Skeletal muscle cell (primary cell): ENCODE results near the gene SH3BP4.
A peak's percentile ranks its signal among the peaks of the same experiment; 100 is the strongest.
"Not testable (repeated sequence)": the region's sequence is repeated elsewhere in the genome, so short reads cannot be mapped to it uniquely, and the experiment has no call there.

Experiments used
- DNase-seq: peaks from one replicate; pipeline ENCODE4 v3.0.0-alpha.2; 2010; ENCODE audit warnings: low read depth
- H3K4me3 ChIP-seq: 2 replicates; pipeline ENCODE4 v1.5.1; 2011; ENCODE audit warnings: low read depth, mild to moderate bottlenecking, control low read depth, low read length, moderate library complexity

Gene SH3BP4

GRCh38 chr2:235005603-235006259 is 53.9 kb downstream of the SH3BP4 start:
- no peak overlapping the region for H3K4me3 ChIP-seq
- DNase-seq, result peak; percentile 54

- no peak for DNase-seq
- no peak overlapping the region for H3K4me3 ChIP-seq
Observed at GRCh38 chr2:235006461-235006860, 54.6 kb downstream of the SH3BP4 start.

GRCh38 chr2:235006986-235007385 is 55.2 kb downstream of the SH3BP4 start:
- H3K4me3 ChIP-seq, result no peak overlapping the region

DNA sequence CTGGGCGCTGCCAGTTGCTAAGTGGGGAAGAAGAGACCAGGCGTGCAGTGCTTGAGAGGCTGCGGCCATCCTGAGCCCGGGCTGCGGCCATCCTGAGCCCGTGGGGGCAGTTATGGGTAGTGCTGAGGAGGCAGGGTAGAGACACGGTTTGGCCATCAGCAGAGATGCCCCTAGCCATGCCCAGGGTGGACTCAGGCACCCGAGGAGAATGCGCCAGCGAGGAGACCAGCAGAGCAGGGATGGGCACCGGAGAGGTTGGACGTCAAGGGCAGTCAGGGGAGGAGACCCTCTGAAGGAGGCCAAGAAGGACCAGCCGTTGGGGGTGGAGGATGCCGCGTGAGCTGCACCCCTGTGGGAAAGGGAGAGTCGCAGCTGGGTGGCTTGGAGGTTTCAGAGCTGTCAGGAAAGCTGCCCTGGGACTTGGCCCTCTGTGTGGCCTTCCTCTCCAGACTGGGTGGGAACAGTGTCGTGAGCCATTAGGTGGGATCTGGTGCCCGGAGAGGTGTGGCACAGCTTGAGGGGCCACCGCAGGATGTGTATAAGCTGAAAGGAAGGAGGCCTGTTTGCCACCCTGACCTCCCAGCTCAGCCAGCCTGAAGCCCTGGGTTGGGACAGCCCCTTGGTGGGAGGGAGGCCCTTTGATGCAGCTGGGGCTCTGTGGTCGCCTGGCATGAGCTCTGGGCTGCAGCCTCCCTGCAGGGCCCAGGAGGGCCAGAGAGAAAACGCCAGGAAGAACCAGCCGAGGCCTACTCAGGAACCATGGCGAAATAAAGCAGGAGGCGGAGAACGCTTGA is 56.0 kb downstream of the SH3BP4 start:
- H3K4me3 ChIP-seq, result no peak overlapping the region
- no peak for DNase-seq

More at GRCh38 chr2:235006986-235007385, 55.2 kb downstream of the SH3BP4 start:
- DNase-seq, result no peak

- no peak for DNase-seq
- H3K4me3 ChIP-seq, result no peak overlapping the region
Observed at GRCh38 chr2:235008584-235009044, 56.8 kb downstream of the SH3BP4 start.

GRCh38 chr2:235009081-235009480 is 57.3 kb downstream of the SH3BP4 start:
- DNase-seq, result no peak
- H3K4me3 ChIP-seq, result no peak overlapping the region

DNA sequence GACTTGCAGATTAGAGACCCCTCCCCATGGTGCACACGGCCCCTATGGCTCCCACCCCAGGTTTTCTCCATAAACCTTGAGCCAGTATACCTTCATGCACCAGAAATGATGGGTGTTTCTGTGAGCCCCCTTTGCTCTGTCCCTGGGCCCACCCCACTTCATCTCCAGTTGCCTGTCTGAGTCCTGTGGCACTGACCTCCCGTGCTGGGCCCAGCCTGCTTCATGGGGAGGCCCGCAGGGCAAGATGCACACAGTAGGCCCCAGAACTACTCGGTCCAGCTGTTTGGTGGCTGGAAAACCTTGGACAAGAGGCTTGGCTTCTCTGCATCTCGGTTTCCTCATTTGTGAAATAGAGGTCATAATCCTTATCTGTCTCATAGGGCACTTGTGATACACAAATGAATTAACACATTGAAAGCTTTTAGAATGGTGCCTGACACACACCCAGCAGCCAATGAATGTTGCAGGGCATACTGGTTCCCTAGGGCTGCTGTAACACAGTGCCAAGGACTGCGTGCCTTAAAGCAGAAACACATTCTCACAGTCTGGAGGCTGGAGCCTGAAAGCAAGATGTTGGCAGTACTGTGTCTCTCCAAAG is 58.4 kb downstream of the SH3BP4 start:
- H3K4me3 ChIP-seq, result no peak overlapping the region
- no peak for DNase-seq

GRCh38 chr2:235011607-235011928 is 59.8 kb downstream of the SH3BP4 start:
- H3K4me3 ChIP-seq, result no peak overlapping the region
- DNase-seq, result no peak

- DNase-seq, result no peak
Observed at GRCh38 chr2:235011929-235012631, 60.3 kb downstream of the SH3BP4 start.

GRCh38 chr2:235017441-235017840 is 65.6 kb downstream of the SH3BP4 start:
- H3K4me3 ChIP-seq, result no peak overlapping the region
- DNase-seq, result no peak

More at GRCh38 chr2:235011929-235012631, 60.3 kb downstream of the SH3BP4 start:
- H3K4me3 ChIP-seq, result no peak overlapping the region

GRCh38 chr2:235018838-235019237 is 67.0 kb downstream of the SH3BP4 start:
- no peak for DNase-seq
- H3K4me3 ChIP-seq, result no peak overlapping the region

GRCh38 chr2:235020141-235020540 is 68.3 kb downstream of the SH3BP4 start:
- not testable (repeated sequence) for H3K4me3 ChIP-seq, DNase-seq

DNA sequence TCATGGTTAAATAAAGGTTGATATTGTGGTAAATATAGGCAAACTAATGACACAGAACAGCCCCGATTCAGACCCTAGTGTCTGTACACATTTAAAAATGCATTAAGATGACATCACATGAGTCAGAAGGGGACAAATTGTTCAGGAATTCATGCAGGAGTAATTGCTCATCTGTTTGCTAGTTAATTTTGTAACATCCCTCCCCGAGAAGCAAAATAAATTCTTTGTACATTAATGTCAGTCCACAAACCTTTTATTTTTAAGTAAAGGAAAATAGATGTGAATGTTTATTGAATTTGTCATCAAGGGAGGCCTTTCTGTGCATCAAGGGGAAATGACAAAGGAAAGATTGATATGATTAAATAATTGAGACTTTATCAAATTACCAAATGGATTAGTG is 69.9 kb downstream of the SH3BP4 start:
- peak; percentile 76 for DNase-seq

GRCh38 chr2:235024191-235024860 is 72.5 kb downstream of the SH3BP4 start:
- DNase-seq, result no peak
- H3K4me3 ChIP-seq, result no peak overlapping the region

More for the DNA sequence above, 69.9 kb downstream of the SH3BP4 start:
- no peak overlapping the region for H3K4me3 ChIP-seq

DNA sequence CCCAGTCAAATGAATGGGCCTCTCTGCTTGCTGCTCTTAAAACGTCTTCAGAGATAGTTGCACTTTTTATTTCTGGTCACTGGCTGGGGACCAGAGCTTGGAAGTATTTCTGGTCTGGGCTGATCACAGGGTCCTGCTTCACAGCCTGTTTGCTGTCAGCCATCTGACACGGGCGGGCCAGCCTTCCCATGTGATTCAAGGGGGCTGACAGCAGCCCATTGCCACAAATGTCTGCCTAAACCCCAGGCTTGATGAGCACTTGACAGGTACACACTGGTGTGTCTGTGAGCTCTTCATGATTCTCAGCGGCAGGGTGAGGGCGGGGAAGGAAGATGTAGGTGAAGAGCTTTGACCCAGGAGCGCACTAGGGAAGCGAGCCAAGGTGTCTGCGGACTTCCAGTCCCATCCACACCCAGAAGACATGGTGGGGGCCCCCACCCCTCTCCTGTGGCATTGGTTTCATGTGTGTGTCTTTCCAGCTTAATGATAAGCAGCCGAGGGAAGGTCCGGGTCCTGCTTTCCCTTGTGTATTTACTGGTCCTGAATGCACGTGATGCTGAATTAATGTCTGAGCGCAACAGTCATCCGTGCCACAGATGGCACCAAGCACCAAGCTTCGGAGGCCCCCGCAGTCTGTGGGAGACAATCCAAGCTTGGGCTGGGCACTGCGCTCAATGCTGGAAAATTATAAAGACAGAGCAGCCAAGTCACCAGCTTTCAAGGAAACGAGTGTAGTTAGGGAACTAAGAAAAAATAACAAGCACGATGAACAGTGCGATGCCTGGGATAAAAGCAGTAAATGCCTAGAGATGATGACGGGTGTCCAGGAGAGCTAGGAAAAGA is 73.3 kb downstream of the SH3BP4 start:
- DNase-seq, result no peak

GRCh38 chr2:235025800-235026536 is 74.2 kb downstream of the SH3BP4 start:
- H3K4me3 ChIP-seq, result no peak overlapping the region
- peak; percentile 62 for DNase-seq

More for the DNA sequence above, 73.3 kb downstream of the SH3BP4 start:
- H3K4me3 ChIP-seq, result no peak overlapping the region

DNA sequence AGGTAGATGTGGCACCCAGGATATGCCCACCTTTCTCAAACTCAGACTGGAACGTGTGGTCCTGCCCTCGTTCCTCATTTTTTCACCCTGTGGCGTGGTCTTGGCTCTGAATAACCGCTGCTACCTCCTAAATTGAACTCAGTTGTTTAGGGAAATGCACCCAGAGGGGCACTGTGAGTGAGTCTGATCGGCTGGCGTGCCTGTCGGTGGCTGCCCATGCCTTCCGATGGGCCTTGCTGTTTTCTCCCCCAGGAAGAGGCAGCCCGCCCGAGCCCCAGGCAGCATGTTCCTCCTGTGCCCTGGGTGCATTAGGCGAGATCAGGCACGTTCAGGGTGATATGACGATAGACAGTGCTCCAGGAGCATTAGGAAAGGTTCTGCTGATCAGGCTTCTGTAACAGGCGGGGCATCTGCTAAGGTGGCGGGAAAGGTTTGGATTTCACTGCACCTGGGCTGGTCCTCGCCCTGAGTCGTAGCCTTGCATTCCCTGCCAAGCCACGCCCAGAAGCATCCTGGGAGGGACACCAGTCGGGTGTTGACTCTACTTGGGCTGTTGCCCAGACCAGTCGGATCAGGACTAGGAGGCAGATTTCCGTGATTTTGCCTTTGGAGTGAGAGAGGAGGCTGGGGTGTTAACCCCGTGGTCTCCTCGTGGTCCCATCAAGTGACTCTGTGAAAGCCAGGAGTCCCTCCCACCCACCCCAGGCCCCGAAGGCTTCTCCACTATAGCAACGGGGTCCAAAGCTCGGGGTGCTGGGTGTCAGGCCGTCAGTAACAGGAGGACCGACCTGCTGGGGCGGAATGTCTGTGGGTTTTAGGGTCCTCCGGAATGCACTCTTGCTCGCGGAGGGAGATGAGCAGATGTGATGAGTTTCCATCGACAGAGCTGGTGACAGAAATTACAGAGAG is 75.1 kb downstream of the SH3BP4 start:
- no peak overlapping the region for H3K4me3 ChIP-seq
- no peak for DNase-seq
